Lower lobe of right lung (tissue), 2 donors: ENCODE data around the gene MDP1. TPM values are rescaled to one million over a fixed set of nuclear protein-coding genes. Genes with fewer than 3 reads are reported as not detected.

Experiments used
- ATAC-seq, 2 donors: fragments of 200-7000 bp; cut with Tn5 transposase; one replicate each; pipeline ENCODE4 v1.9.1; 2020 to 2022; ENCODE audit warnings: mild to moderate bottlenecking in 2 of 2, moderate library complexity in 2 of 2
- DNase-seq: peaks from one replicate; pipeline ENCODE4 v3.0.0-alpha.2; 2020
- H3K27ac ChIP-seq: fragments of 200-600 bp; one replicate; pipeline ENCODE4 v1.8.0; 2022
- H3K27me3 ChIP-seq: fragments of 200-600 bp; one replicate; pipeline ENCODE4 v1.8.0; 2022; ENCODE audit warnings: low read depth
- H3K36me3 ChIP-seq: fragments of 200-600 bp; one replicate; pipeline ENCODE4 v1.8.0; 2022; ENCODE audit warnings: mild to moderate bottlenecking
- H3K4me1 ChIP-seq: fragments of 200-600 bp; one replicate; pipeline ENCODE4 v1.8.0; 2022
- H3K4me3 ChIP-seq: fragments of 200-600 bp; one replicate; pipeline ENCODE4 v1.8.0; 2022; ENCODE audit warnings: mild to moderate bottlenecking
- H3K9me3 ChIP-seq: fragments of 200-600 bp; one replicate; pipeline ENCODE4 v1.8.0; 2022
- intact Hi-C: fragments of 100-400 bp; cut with DNase I; formaldehyde crosslinking; loops from one replicate; pipeline ENCODE4 v1.11.0; 2022
- total RNA-seq: library from RNA; stranded (reverse); fragmentation: NEBNext Ultra II Directional; extraction: Animal tissue kit (Norgen Biotek cat#: 25700); gene quantifications from one replicate; pipeline ENCODE4 v1.2.1, GENCODE V29; 2021
- TF ChIP-seq, protein P1 (sequence below): fragments of 200-600 bp; IDR thresholded peaks from one replicate; pipeline ENCODE4 v1.8.0; 2022; ENCODE audit warnings: antibody characterized with exemption, mild to moderate bottlenecking
- donor health status: DM: no; HTN: yes; CAD: no; lungs with severe emphysema.

The MDP1 gene
- total RNA-seq, 1 donor from 2014 or later = 13.3 TPM

DNA sequence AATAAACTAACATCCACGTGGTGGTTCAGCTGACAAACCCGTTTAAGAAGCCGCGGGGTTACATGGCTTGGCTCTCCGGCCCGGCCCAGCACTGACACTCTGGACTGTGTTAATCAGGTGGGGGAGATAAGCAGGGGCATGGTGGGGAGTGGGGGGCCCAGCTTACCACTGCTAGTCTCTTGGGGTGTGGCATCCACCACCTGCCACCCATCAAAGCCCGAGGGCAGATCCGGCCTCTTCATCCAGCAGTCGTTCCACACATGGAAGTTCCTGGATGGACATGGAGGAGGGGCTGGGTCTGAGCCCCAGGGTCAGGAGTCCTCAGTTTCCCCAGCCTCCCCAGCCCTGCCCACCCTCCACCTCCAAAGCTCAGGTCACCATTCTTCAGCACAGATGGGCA, 42.3 kb upstream of the MDP1 start:
- H3K36me3 ChIP-seq = peaks cover 13% of the 10 kb centered on the region

DNA sequence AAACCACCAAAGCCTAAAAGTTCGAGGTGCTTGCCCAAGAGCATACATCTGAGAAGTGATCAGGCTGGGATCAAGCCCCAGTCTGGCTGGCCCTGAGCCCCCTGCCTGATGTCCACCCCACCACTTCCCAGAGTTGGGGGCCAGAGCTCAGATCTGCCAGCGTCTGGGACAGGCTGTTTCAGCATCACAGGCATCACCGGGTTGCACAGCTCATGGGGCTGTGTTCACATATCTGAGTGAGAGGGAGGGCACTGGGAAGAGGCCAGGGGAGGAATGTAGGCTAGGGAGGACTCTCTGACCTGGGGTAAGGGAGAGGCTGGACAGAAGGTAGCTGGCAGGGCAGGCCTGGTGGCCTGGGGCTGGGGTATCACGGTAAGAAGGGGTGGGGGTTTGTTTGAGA, 41.1 kb upstream of the MDP1 start:
- Histone ChIP-seq H3K36me3 (peaks cover 13% of the 10 kb centered on the region), H3K27ac (no peak overlapping the region), H3K4me3 (no peak overlapping the region), H3K9me3 (no peaks in the 10 kb centered on the region), H3K27me3 (no peaks in the 10 kb centered on the region), H3K4me1 (peaks cover 12% of the 10 kb centered on the region)
- ATAC-seq = peak in 1 of 2 donors; percentile 25
- DNase-seq = peak; percentile 34
- intact Hi-C loops = no loop called here
- TF ChIP-seq, protein P1, sequence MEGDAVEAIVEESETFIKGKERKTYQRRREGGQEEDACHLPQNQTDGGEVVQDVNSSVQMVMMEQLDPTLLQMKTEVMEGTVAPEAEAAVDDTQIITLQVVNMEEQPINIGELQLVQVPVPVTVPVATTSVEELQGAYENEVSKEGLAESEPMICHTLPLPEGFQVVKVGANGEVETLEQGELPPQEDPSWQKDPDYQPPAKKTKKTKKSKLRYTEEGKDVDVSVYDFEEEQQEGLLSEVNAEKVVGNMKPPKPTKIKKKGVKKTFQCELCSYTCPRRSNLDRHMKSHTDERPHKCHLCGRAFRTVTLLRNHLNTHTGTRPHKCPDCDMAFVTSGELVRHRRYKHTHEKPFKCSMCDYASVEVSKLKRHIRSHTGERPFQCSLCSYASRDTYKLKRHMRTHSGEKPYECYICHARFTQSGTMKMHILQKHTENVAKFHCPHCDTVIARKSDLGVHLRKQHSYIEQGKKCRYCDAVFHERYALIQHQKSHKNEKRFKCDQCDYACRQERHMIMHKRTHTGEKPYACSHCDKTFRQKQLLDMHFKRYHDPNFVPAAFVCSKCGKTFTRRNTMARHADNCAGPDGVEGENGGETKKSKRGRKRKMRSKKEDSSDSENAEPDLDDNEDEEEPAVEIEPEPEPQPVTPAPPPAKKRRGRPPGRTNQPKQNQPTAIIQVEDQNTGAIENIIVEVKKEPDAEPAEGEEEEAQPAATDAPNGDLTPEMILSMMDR = no peak

More for the DNA sequence above, 42.3 kb upstream of the MDP1 start:
- intact Hi-C loops = no loop called here
- H3K27me3 ChIP-seq = no peaks in the 10 kb centered on the region
- H3K4me3 ChIP-seq = no peak overlapping the region
- peak overlapping the region; percentile 58 for H3K27ac ChIP-seq
- DNase-seq (peak; percentile 38), ATAC-seq (no peak)
- peaks cover 12% of the 10 kb centered on the region for H3K4me1 ChIP-seq
- no peaks in the 10 kb centered on the region for H3K9me3 ChIP-seq
- TF ChIP-seq, protein P1 = no peak

DNA sequence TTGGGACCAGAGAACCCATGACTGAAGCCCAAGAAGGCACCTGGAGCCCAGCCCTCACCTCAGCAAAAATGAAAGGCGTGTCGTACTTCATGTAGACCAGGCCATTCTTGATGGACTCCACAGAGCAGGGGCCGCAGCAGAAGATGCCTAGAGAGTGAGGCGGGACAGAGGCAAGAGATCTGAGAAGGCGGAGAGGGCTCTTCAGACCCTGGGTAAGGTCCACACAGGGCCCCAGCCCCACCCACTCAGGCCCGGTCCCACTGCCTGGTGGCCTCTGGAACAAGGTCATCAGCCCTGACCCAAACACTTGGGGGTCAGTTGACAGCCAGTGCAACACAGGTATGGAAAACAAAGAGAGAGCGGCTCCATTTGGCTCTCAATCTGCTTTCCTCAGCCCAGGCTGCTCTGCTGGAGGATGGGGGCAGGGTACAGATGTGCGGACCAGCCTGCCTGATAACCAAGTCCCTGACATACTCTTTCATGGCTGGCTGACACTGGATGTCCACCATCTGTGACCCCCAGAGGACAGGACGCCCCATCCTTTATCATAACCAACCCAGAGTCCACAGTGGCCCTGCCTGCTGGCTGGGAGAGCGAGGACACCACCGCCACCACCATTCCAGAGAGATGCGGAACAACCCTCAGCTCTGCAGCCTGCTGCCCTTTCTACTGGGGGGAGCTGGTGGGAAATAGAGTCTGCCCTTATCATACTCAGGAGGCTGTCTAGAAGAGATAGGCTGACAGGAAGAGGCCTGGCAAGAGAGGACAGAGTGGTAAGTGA, 40.3 kb upstream of the MDP1 start:
- DNase-seq (no peak), ATAC-seq (no peak)
- Histone ChIP-seq H3K27ac (no peak overlapping the region), H3K9me3 (no peaks in the 10 kb centered on the region), H3K27me3 (no peaks in the 10 kb centered on the region), H3K36me3 (peaks cover 13% of the 10 kb centered on the region), H3K4me3 (no peak overlapping the region), H3K4me1 (peaks cover 12% of the 10 kb centered on the region)
- TF ChIP-seq, protein P1 = no peak
- intact Hi-C loops = no loop called here

DNA sequence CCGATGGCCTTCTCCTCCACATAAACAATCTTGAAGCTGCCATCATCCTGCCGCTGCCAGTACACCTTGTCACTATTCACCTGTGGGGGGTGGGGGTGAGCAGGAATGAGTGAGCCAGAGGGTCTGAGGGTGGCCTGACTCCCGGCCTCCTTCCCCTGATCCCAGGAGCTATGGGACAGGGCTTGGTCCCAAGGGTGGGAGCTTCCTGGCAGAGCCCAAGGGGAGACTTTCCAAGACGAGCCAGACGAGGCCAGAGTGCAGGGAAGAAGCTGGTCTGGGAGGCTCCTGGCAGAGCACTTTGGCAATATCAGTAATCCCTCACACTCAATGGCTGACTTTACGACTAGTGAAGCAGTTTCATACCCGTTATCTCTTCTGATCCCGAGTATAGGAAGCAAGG, 39.6 kb upstream of the MDP1 start:
- no peaks in the 10 kb centered on the region for H3K27me3 ChIP-seq
- H3K36me3 ChIP-seq = peaks cover 13% of the 10 kb centered on the region
- DNase-seq (no peak), ATAC-seq (no peak)
- TF ChIP-seq, protein P1 = no peak
- no peak overlapping the region for H3K4me3 ChIP-seq
- H3K9me3 ChIP-seq = no peaks in the 10 kb centered on the region
- H3K27ac ChIP-seq = no peak overlapping the region
- peaks cover 12% of the 10 kb centered on the region for H3K4me1 ChIP-seq
- intact Hi-C loops = no loop called here

DNA sequence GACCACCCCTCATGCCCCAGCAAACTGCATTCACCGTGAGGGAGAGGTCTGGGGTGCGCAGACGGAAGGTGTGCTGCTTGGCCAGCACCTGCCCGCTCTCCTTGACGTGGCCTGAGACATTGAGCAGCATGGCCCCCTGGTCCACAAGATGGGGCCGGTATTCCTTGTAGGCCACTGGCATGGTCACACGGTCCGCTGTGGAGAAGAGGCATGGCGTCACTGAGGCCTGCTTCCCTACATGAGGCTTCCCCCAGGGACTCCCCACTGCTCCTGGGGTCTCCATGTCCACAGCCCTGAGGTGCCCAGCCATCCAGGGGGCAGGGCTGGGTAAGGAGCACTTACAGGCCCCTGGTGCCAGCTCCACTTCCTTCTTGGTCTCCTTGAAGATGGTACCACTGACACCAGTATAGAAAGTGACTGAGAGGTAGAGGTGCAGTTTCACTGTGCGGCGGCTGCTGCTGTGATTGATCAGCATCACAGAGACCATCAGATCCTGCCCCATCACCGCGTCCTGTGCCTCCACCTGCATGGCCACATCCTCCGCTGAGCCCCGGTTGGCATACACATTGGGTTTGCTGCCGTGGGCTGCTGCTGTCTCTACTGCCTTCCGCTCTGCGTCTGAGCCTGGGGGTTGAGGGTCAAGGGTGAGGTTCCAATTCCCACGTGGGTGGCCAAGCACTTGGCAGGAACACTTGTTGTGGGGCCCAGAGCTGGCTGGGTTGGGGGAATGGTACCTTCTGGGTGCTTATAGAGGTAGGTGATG, 38.9 kb upstream of the MDP1 start:
- H3K9me3 ChIP-seq = no peaks in the 10 kb centered on the region
- H3K36me3 ChIP-seq = peaks cover 13% of the 10 kb centered on the region
- TF ChIP-seq, protein P1 = no peak
- intact Hi-C loops = no loop called here
- ATAC-seq (no peak), DNase-seq (peak; percentile 40)
- H3K27me3 ChIP-seq = no peaks in the 10 kb centered on the region
- no peak overlapping the region for H3K27ac ChIP-seq
- H3K4me3 ChIP-seq = no peak overlapping the region
- peaks cover 12% of the 10 kb centered on the region for H3K4me1 ChIP-seq
